Endothelial cell (in vitro differentiated cells): ENCODE measurements around the gene OR5B2. TPM values are rescaled to one million over a fixed set of nuclear protein-coding genes. Genes with fewer than 3 reads are reported as not detected.

Source experiments
- DNase-seq: peaks from one replicate; pipeline ENCODE4 v3.0.0; 2021; ENCODE audit warnings: low spot score
- H3K27ac Mint-ChIP-seq: one replicate; pipeline ENCODE4 v1.8.0; 2021; ENCODE audit warnings: mixed read lengths, inconsistent platforms; ENCODE audit not compliant: unreplicated experiment
- H3K27me3 Mint-ChIP-seq: one replicate; pipeline ENCODE4 v1.8.0; 2021; ENCODE audit warnings: mild to moderate bottlenecking, moderate library complexity, mixed read lengths, inconsistent platforms; ENCODE audit not compliant: unreplicated experiment
- H3K36me3 Mint-ChIP-seq: one replicate; pipeline ENCODE4 v1.8.0; 2021; ENCODE audit warnings: mild to moderate bottlenecking, low read depth, mixed read lengths, inconsistent platforms; ENCODE audit not compliant: unreplicated experiment
- H3K4me1 Mint-ChIP-seq: one replicate; pipeline ENCODE4 v1.8.0; 2021; ENCODE audit warnings: mild to moderate bottlenecking, mixed read lengths, inconsistent platforms; ENCODE audit not compliant: unreplicated experiment
- H3K4me3 Mint-ChIP-seq: one replicate; pipeline ENCODE4 v1.8.0; 2021; ENCODE audit warnings: mild to moderate bottlenecking, mixed read lengths, inconsistent platforms; ENCODE audit not compliant: unreplicated experiment
- H3K9me3 Mint-ChIP-seq: one replicate; pipeline ENCODE4 v1.8.0; 2021; ENCODE audit warnings: mixed read lengths, inconsistent platforms; ENCODE audit not compliant: unreplicated experiment
- total RNA-seq: library from RNA; stranded (reverse); fragmentation: NEBNext Ultra II Directional; extraction: Animal tissue kit (Norgen Biotek cat#: 25700); gene quantifications from one replicate; pipeline ENCODE4 v1.2.1, GENCODE V29; 2021; ENCODE audit not compliant: unreplicated experiment
- TF ChIP-seq, protein P1 (sequence below): fragments of 200-600 bp; sonication (generic); IDR thresholded peaks from one replicate; pipeline ENCODE4 v1.5.0; 2021; ENCODE audit warnings: antibody characterized with exemption; ENCODE audit not compliant: unreplicated experiment

Gene OR5B2
- total RNA-seq, 1 donor from 2014 or later = not detected

GRCh38 chr11:58446294-58446693 lies 18.4 kb upstream of the OR5B2 start:
- no peaks in the 10 kb centered on the region for H3K36me3 Mint-ChIP-seq
- H3K4me1 Mint-ChIP-seq = no peaks in the 10 kb centered on the region
- no peak for DNase-seq
- H3K27me3 Mint-ChIP-seq = peaks cover 2% of the 10 kb centered on the region
- H3K27ac Mint-ChIP-seq = no peak overlapping the region
- H3K9me3 Mint-ChIP-seq = no peaks in the 10 kb centered on the region
- H3K4me3 Mint-ChIP-seq = no peak overlapping the region
- TF ChIP-seq, protein P1, sequence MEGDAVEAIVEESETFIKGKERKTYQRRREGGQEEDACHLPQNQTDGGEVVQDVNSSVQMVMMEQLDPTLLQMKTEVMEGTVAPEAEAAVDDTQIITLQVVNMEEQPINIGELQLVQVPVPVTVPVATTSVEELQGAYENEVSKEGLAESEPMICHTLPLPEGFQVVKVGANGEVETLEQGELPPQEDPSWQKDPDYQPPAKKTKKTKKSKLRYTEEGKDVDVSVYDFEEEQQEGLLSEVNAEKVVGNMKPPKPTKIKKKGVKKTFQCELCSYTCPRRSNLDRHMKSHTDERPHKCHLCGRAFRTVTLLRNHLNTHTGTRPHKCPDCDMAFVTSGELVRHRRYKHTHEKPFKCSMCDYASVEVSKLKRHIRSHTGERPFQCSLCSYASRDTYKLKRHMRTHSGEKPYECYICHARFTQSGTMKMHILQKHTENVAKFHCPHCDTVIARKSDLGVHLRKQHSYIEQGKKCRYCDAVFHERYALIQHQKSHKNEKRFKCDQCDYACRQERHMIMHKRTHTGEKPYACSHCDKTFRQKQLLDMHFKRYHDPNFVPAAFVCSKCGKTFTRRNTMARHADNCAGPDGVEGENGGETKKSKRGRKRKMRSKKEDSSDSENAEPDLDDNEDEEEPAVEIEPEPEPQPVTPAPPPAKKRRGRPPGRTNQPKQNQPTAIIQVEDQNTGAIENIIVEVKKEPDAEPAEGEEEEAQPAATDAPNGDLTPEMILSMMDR = no peak

GRCh38 chr11:58444300-58444699 lies 16.4 kb upstream of the OR5B2 start:
- no peak for DNase-seq
- Mint-ChIP-seq H3K4me1 (no peaks in the 10 kb centered on the region), H3K9me3 (no peaks in the 10 kb centered on the region), H3K27me3 (peaks cover 2% of the 10 kb centered on the region), H3K36me3 (no peaks in the 10 kb centered on the region), H3K4me3 (no peak overlapping the region), H3K27ac (no peak overlapping the region)
- TF ChIP-seq, protein P1 = no peak

- H3K27ac Mint-ChIP-seq = no peak within 1 kb of the TSS
- H3K27me3 Mint-ChIP-seq = peaks cover 4% of the 10 kb centered on the region
- no peaks in the 10 kb centered on the region for H3K36me3 Mint-ChIP-seq
- DNase-seq = no peak
- H3K9me3 Mint-ChIP-seq = no peaks in the 10 kb centered on the region
- no peak within 1 kb of the TSS for H3K4me3 Mint-ChIP-seq
- TF ChIP-seq, protein P1 = no peak
- H3K4me1 Mint-ChIP-seq = no peaks in the 10 kb centered on the region
Measured at GRCh38 chr11:58442136-58442535, 14.2 kb upstream of the OR5B2 start, which contains the start of gene OR5B12. OR5B12 (minus strand) TSS chr11:58442236; CDS start chr11:58440151, 2,085 bp downstream.

DNA sequence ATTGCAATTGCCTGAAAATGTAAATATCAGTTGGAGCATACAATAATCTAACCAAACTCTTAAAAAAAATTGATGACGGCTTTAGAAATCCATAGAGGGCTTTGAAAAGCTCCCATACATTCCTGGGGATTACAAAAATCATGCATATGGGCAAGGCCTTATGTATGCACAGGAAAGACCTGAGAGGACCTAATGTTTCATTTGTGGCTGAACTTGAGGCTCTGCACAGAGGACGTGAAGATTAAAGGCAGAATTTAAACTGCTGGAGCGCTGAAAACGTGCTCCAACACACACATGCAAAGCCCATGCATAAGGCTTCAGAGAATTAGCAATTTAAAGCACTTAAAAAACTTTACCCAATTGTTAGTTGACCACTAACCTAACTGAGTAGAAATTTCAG lies 10.6 kb upstream of the OR5B2 start:
- no peak overlapping the region for H3K27ac Mint-ChIP-seq
- peaks cover 3% of the 10 kb centered on the region for H3K27me3 Mint-ChIP-seq

GRCh38 chr11:58434217-58434616 lies 6.3 kb upstream of the OR5B2 start:
- DNase-seq = no peak
- H3K27me3 Mint-ChIP-seq = peaks cover 2% of the 10 kb centered on the region
- H3K36me3 Mint-ChIP-seq = no peaks in the 10 kb centered on the region
- H3K4me3 Mint-ChIP-seq = no peak overlapping the region
- no peaks in the 10 kb centered on the region for H3K4me1 Mint-ChIP-seq
- H3K9me3 Mint-ChIP-seq = no peaks in the 10 kb centered on the region
- TF ChIP-seq, protein P1 = no peak
- H3K27ac Mint-ChIP-seq = no peak overlapping the region

More for the DNA sequence above, 10.6 kb upstream of the OR5B2 start:
- Mint-ChIP-seq H3K36me3 (no peaks in the 10 kb centered on the region), H3K4me3 (no peak overlapping the region), H3K9me3 (no peaks in the 10 kb centered on the region), H3K4me1 (no peaks in the 10 kb centered on the region)
- DNase-seq = no peak
- TF ChIP-seq, protein P1 = no peak
